GM23248 (cell line): ENCODE results near the gene KCNQ5.

Experiments used
- EZH2 ChIP-seq: fragments of 200-600 bp; sonication (generic); IDR thresholded peaks from 2 replicates; pipeline ENCODE4 v1.6.1; 2018; ENCODE audit warnings: antibody characterized with exemption, mild to moderate bottlenecking; ENCODE audit not compliant: insufficient read depth, poor library complexity, severe bottlenecking
- EZH2phosphoT487 ChIP-seq: fragments of 200-600 bp; sonication (generic); IDR thresholded peaks from 2 replicates; pipeline ENCODE4 v1.6.1; 2018; ENCODE audit warnings: antibody characterized with exemption, moderate library complexity, mild to moderate bottlenecking, low read depth; ENCODE audit not compliant: insufficient read depth

GRCh38 chr6:72712910-72713309 is 91.0 kb downstream of the KCNQ5 start:
- TF ChIP-seq EZH2phosphoT487 = no peak
- TF ChIP-seq EZH2 = no peak
